Ascending aorta (tissue), 2 donors: ENCODE measurements around the gene AFF3. TPM values are rescaled to one million over a fixed set of nuclear protein-coding genes. Genes with fewer than 3 reads are reported as not detected.

Experiments
- DNase-seq, 2 donors: peaks; one replicate each; pipeline ENCODE4 v3.0.0-alpha.2; 2019; ENCODE audit warnings: low spot score in 2 of 2
- H3K27ac ChIP-seq, 2 donors: fragments of 200-600 bp; sonication (generic); one replicate each; pipeline ENCODE4 v1.5.1; 2016 to 2017; ENCODE audit warnings: mild to moderate bottlenecking in 1 of 2
- H3K27me3 ChIP-seq: fragments of 200-600 bp; sonication (generic); one replicate; pipeline ENCODE4 v1.5.1; 2017
- H3K36me3 ChIP-seq, 2 donors: fragments of 200-600 bp; sonication (generic); one replicate each; pipeline ENCODE4 v1.5.1; 2016
- H3K4me1 ChIP-seq, 2 donors: fragments of 200-600 bp; sonication (generic); one replicate each; pipeline ENCODE4 v1.5.1; 2016 to 2017; ENCODE audit warnings: mild to moderate bottlenecking in 1 of 2
- H3K4me3 ChIP-seq, 2 donors: fragments of 200-600 bp; sonication (generic); one replicate each; pipeline ENCODE4 v1.5.1; 2016 to 2017; ENCODE audit warnings: mild to moderate bottlenecking in 1 of 2
- H3K9me3 ChIP-seq, 2 donors: fragments of 200-600 bp; sonication (generic); one replicate each; pipeline ENCODE4 v1.5.1; 2016
- CTCF ChIP-seq, 3 experiments: fragments of 200-600 bp in 2 of 3; fragments of 450-650 bp in 1 of 3; sonication (generic) in 2 of 3; IDR thresholded peaks; one replicate each; pipeline ENCODE4 v1.5.1; 2016 to 2019; ENCODE audit warnings: antibody characterized with exemption in 3 of 3, mild to moderate bottlenecking in 1 of 3, moderate library complexity in 1 of 3
- intact Hi-C: fragments of 100-400 bp; cut with DNase I; formaldehyde crosslinking; loops from one replicate; pipeline ENCODE4 v1.15.1; 2023
- total RNA-seq: library from RNA; depleted of rRNA; stranded (reverse); fragments of >200 nt; gene quantifications from one replicate; pipeline ENCODE4 v1.1.0, GENCODE V29; 2016

The AFF3 gene
- total RNA-seq, 1 donor from 2014 or later, result 7.1 TPM

- intact Hi-C loops, result no loop called here
- Histone ChIP-seq H3K9me3 (peaks cover 0 to 6% of the 10 kb centered on the region in 2 donors), H3K27me3 (no peaks in the 10 kb centered on the region), H3K4me1 (no peaks in the 10 kb centered on the region), H3K36me3 (no peaks in the 10 kb centered on the region), H3K27ac (no peak overlapping the region), H3K4me3 (no peak overlapping the region)
- TF ChIP-seq CTCF (IDR thresholded peaks at IDR 0.05), result no peak
- no peak for DNase-seq
Measured at GRCh38 chr2:100033976-100034375, 108.4 kb downstream of the AFF3 start.

GRCh38 chr2:100031604-100032003 is 110.8 kb downstream of the AFF3 start:
- Histone ChIP-seq H3K27ac (no peak overlapping the region), H3K27me3 (no peaks in the 10 kb centered on the region), H3K4me1 (no peaks in the 10 kb centered on the region), H3K36me3 (no peaks in the 10 kb centered on the region), H3K9me3 (peaks cover 0 to 6% of the 10 kb centered on the region in 2 donors), H3K4me3 (no peak overlapping the region)
- DNase-seq, result no peak
- intact Hi-C loops, result no loop called here
- no peak for TF ChIP-seq CTCF (IDR thresholded peaks at IDR 0.05)

GRCh38 chr2:100029460-100029859 is 112.9 kb downstream of the AFF3 start:
- Histone ChIP-seq H3K36me3 (no peaks in the 10 kb centered on the region), H3K27me3 (no peaks in the 10 kb centered on the region), H3K4me3 (no peak overlapping the region), H3K4me1 (no peaks in the 10 kb centered on the region), H3K27ac (no peak overlapping the region), H3K9me3 (peaks cover 0 to 6% of the 10 kb centered on the region in 2 donors)
- intact Hi-C loops, result no loop called here
- DNase-seq, result no peak
- TF ChIP-seq CTCF (IDR thresholded peaks at IDR 0.05), result no peak

GRCh38 chr2:100021791-100022340 is 120.5 kb downstream of the AFF3 start:
- Histone ChIP-seq H3K4me3 (no peak overlapping the region), H3K27ac (no peak overlapping the region), H3K9me3 (no peaks in the 10 kb centered on the region), H3K36me3 (no peaks in the 10 kb centered on the region), H3K27me3 (no peaks in the 10 kb centered on the region), H3K4me1 (peaks cover 0 to 7% of the 10 kb centered on the region in 2 donors)
- intact Hi-C loops, result no loop called here
- no peak for DNase-seq
- TF ChIP-seq CTCF (IDR thresholded peaks at IDR 0.05), result no peak

GRCh38 chr2:100019499-100019898 is 122.9 kb downstream of the AFF3 start:
- H3K4me3 ChIP-seq, result no peak overlapping the region
- no peak overlapping the region for H3K27ac ChIP-seq
- no peaks in the 10 kb centered on the region for H3K36me3 ChIP-seq
- H3K9me3 ChIP-seq, result no peaks in the 10 kb centered on the region
- DNase-seq, result no peak
- H3K27me3 ChIP-seq, result no peaks in the 10 kb centered on the region
- intact Hi-C loops, result no loop called here
- no peak for TF ChIP-seq CTCF (IDR thresholded peaks at IDR 0.05)
- peaks cover 0 to 7% of the 10 kb centered on the region in 2 donors for H3K4me1 ChIP-seq
